ENCODE results near the gene ZBTB48.

ZBTB48 gene

DNA sequence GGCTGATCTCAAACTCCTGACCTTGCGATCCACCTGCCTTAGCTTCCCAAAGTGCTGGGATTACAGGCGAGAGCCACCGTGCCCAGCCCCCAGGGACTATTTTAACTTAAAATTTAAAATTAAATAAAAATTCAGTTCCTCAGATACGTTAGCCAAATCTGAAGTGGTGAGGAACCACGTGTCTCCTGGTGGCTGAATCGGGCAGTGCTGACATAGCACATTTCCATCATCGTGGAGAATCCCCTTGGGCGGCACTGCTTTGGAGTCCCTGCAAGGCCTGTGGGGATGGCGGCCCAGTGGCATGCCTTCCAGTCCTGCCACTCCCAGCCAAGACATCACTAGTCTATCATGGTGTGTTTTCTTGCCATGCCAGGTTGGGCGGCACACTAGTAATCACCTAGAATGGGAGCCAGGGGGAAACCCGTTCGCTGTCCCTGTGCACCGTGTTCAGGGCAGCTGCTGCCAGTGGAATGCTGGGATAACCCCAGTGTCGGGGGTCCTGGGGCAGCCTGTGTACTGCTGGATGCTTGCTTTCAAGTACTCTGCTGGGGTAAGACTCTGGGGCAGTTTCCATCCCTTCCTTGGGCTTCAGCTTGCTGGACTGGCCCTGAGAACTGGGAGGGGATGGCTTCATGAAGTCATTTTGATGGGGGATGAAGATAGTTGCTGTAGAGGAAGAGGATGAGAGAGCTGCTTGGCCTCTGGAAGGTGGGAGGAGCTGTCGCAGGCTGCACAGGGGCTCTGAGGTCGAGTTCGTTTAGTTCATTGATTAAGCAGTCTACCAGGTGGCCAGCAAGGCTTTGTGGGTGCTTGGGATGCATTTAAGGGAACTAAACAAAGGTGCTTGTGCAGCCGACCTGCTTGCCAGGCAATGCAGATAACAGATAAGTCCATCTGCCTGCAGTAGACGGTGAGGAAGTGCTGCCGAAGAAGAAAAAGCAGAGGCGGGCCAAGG is 4.6 kb downstream of the ZBTB48 start:
- TF ChIP-seq SPI1 (IDR thresholded peaks at IDR 0.05; ENCODE audit: borderline replicate concordance, low read depth) = peak; percentile 67
- TF ChIP-seq, protein P1, sequence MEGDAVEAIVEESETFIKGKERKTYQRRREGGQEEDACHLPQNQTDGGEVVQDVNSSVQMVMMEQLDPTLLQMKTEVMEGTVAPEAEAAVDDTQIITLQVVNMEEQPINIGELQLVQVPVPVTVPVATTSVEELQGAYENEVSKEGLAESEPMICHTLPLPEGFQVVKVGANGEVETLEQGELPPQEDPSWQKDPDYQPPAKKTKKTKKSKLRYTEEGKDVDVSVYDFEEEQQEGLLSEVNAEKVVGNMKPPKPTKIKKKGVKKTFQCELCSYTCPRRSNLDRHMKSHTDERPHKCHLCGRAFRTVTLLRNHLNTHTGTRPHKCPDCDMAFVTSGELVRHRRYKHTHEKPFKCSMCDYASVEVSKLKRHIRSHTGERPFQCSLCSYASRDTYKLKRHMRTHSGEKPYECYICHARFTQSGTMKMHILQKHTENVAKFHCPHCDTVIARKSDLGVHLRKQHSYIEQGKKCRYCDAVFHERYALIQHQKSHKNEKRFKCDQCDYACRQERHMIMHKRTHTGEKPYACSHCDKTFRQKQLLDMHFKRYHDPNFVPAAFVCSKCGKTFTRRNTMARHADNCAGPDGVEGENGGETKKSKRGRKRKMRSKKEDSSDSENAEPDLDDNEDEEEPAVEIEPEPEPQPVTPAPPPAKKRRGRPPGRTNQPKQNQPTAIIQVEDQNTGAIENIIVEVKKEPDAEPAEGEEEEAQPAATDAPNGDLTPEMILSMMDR (IDR thresholded peaks at IDR 0.05; ENCODE audit: insufficient read depth, low read length) = no peak
- peak in 1 of 2 experiments; percentile 27 for DNase-seq (ENCODE audit: low read depth in 1 of 2, low spot score in 1 of 2)
- H3K4me3 ChIP-seq (replicated peaks; ENCODE audit: insufficient read depth, low read length) = no peak overlapping the region
- no peaks in the 10 kb centered on the region for H3K27me3 ChIP-seq (ENCODE audit: insufficient read depth, poor library complexity, severe bottlenecking)
- no peak overlapping the region for H3K27ac ChIP-seq (replicated peaks)

- peak in 1 of 2 experiments; percentile 41 for DNase-seq (ENCODE audit: low read depth in 1 of 2, low spot score in 1 of 2)
- Histone ChIP-seq H3K27me3 (ENCODE audit: insufficient read depth, poor library complexity, severe bottlenecking) (no peaks in the 10 kb centered on the region), H3K27ac (replicated peaks) (no peak overlapping the region), H3K4me3 (replicated peaks; ENCODE audit: insufficient read depth, low read length) (no peak overlapping the region)
- no peak for TF ChIP-seq GABPA (IDR thresholded peaks at IDR 0.05; ENCODE audit: low read depth)
- TF ChIP-seq POLR2AphosphoS5 (IDR thresholded peaks at IDR 0.05; ENCODE audit: low read depth) = no peak
- TF ChIP-seq REST (IDR thresholded peaks at IDR 0.05; ENCODE audit: insufficient replicate concordance, low read depth) = no peak
- no peak for TF ChIP-seq SPI1 (IDR thresholded peaks at IDR 0.05; ENCODE audit: borderline replicate concordance, low read depth)
Measured at GRCh38 chr1:6585081-6585722, 5.4 kb downstream of the ZBTB48 start.

DNA sequence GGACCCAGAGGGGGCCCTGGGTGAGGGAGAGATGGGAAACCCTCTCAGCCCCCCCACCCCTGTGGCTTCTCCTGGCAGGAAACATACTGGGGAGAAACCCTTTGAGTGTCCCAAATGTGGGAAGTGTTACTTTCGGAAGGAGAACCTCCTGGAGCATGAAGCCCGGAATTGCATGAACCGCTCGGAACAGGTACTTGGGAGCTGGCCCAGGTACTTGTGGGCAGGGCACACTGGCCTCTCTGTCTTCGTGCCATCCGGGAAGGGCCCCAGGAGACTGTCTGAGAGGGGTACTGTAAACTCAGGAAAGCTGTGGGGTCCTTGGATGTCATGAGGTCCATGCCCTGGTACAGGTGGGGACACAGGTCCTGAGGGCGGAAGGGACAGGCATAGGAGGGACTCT is 6.0 kb downstream of the ZBTB48 start:
- H3K27me3 ChIP-seq (ENCODE audit: insufficient read depth, poor library complexity, severe bottlenecking) = no peaks in the 10 kb centered on the region
- H3K27ac ChIP-seq (replicated peaks) = no peak overlapping the region
- H3K4me3 ChIP-seq (replicated peaks; ENCODE audit: insufficient read depth, low read length) = no peak overlapping the region
- DNase-seq (ENCODE audit: low read depth in 1 of 2, low spot score in 1 of 2) = no peak
- TF ChIP-seq GABPA (IDR thresholded peaks at IDR 0.05; ENCODE audit: low read depth) (no peak), REST (IDR thresholded peaks at IDR 0.05; ENCODE audit: insufficient replicate concordance, low read depth) (no peak), POLR2AphosphoS5 (IDR thresholded peaks at IDR 0.05; ENCODE audit: low read depth) (no peak), SPI1 (IDR thresholded peaks at IDR 0.05; ENCODE audit: borderline replicate concordance, low read depth) (no peak)
- TF ChIP-seq, protein P1 (IDR thresholded peaks at IDR 0.05; ENCODE audit: insufficient read depth, low read length) = no peak

DNA sequence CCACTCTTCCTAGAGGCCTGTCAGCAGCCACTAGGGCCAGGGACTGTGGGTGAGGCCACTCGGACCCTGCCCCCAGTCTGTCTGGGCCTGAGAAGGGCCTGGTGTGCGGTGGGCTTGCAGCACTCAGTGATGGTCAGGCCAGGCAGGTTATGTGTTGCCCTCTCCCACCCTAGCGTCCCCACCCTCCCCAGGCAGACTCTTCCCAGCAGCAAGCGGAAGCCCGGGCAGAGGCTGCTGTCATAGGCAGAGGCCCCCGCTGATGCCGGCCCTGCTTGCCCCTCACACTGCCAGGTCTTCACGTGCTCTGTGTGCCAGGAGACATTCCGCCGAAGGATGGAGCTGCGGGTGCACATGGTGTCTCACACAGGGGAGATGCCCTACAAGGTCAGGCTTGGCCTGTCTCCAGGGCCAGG is 6.6 kb downstream of the ZBTB48 start:
- Histone ChIP-seq H3K4me3 (replicated peaks; ENCODE audit: insufficient read depth, low read length) (no peak overlapping the region), H3K27ac (replicated peaks) (no peak overlapping the region), H3K27me3 (ENCODE audit: insufficient read depth, poor library complexity, severe bottlenecking) (no peaks in the 10 kb centered on the region)
- TF ChIP-seq REST (IDR thresholded peaks at IDR 0.05; ENCODE audit: insufficient replicate concordance, low read depth) = no peak
- TF ChIP-seq POLR2AphosphoS5 (IDR thresholded peaks at IDR 0.05; ENCODE audit: low read depth) = no peak; the same call in 1 of the 2 replicates
- DNase-seq (ENCODE audit: low read depth in 1 of 2, low spot score in 1 of 2) = no peak

All from HL-60 (cell line).